Smooth muscle cell (in vitro differentiated cells): Measurements from ENCODE around the gene FCHO2. TPM values are rescaled to one million over a fixed set of nuclear protein-coding genes. Genes with fewer than 3 reads are reported as not detected.

Source experiments
- DNase-seq: peaks from one replicate; lab custom pipeline; 2025; ENCODE audit not compliant: unreplicated experiment; lab: John Stamatoyannopoulos, UW
- H2AFZ ChIP-seq: fragments of 200-600 bp; sonication (generic); 2 replicates; pipeline ENCODE4 v1.6.0; 2016; ENCODE audit warnings: antibody characterized with exemption, low read depth, mild to moderate bottlenecking
- H3F3A ChIP-seq: fragments of 200-600 bp; sonication (generic); 2 replicates; pipeline ENCODE4 v1.6.0; 2017; ENCODE audit warnings: antibody characterized with exemption, low read depth
- H3K27ac ChIP-seq: fragments of 200-600 bp; sonication (generic); 2 replicates; pipeline ENCODE4 v1.5.1; 2016; ENCODE audit warnings: low read depth, mild to moderate bottlenecking
- H3K27me3 ChIP-seq: fragments of 200-600 bp; sonication (generic); 2 replicates; pipeline ENCODE4 v1.6.1; 2016; ENCODE audit warnings: low read depth, mild to moderate bottlenecking
- H3K36me3 ChIP-seq: fragments of 200-600 bp; sonication (generic); 2 replicates; pipeline ENCODE4 v1.5.1; 2016; ENCODE audit warnings: low read depth
- H3K4me1 ChIP-seq: fragments of 200-600 bp; sonication (generic); 2 replicates; pipeline ENCODE4 v1.5.1; 2016; ENCODE audit warnings: low read depth
- H3K4me2 ChIP-seq: fragments of 200-600 bp; sonication (generic); 2 replicates; pipeline ENCODE4 v1.6.0; 2016; ENCODE audit warnings: mild to moderate bottlenecking
- H3K4me3 ChIP-seq: fragments of 200-600 bp; sonication (generic); 2 replicates; pipeline ENCODE4 v1.5.1; 2016; ENCODE audit warnings: mild to moderate bottlenecking
- H3K79me2 ChIP-seq: fragments of 200-600 bp; sonication (generic); 2 replicates; pipeline ENCODE4 v1.6.0; 2016; ENCODE audit warnings: low read depth, mild to moderate bottlenecking
- H3K9ac ChIP-seq: fragments of 200-600 bp; sonication (generic); 2 replicates; pipeline ENCODE4 v1.6.0; 2016; ENCODE audit warnings: low read depth
- H3K9me3 ChIP-seq: fragments of 200-600 bp; sonication (generic); replicated peaks from 2 replicates; pipeline ENCODE4 v1.5.1; 2016; ENCODE audit warnings: low read depth
- H4K20me1 ChIP-seq: fragments of 200-600 bp; sonication (generic); 2 replicates; pipeline ENCODE4 v1.6.0; 2016; ENCODE audit warnings: low read depth
- CTCF ChIP-seq: fragments of 200-600 bp; sonication (generic); IDR thresholded peaks from 2 replicates; pipeline ENCODE4 v1.5.1; 2017; ENCODE audit warnings: borderline replicate concordance, mild to moderate bottlenecking, antibody characterized with exemption; ENCODE audit not compliant: insufficient read depth, poor library complexity, severe bottlenecking
- WGBS: methylation state at CpG from one replicate; pipeline ENCODE4 v1.1.7; 2016; ENCODE audit warnings: low lambda C conversion rate; 5-methylcytosine and 5-hydroxymethylcytosine counted together
- polyA plus RNA-seq: library from polyadenylated mRNA; unstranded; fragments of >200 nt; fragmentation: Nextera tagmentation; extraction: Ambion mirVana; gene quantifications from 2 replicates; pipeline ENCODE4 v1.2.1, GENCODE V29; 2016
- total RNA-seq: library from RNA; depleted of rRNA; stranded (reverse); fragments of >200 nt; gene quantifications from 2 replicates; pipeline ENCODE4 v1.2.3, GENCODE V29; 2014

The FCHO2 gene
- total and polyA plus RNA-seq, 2 experiments from 2014 or later = 4.9 to 27.8 TPM

GRCh38 chr5:72937517-72938061 lies 18.3 kb upstream of the FCHO2 start:
- Histone ChIP-seq H3K27me3 (no peaks in the 10 kb centered on the region), H3K4me2 (no peak overlapping the region), H3F3A (no peaks in the 10 kb centered on the region), H3K9me3 (no peaks in the 10 kb centered on the region), H3K27ac (no peak overlapping the region), H2AFZ (no peak overlapping the region), H3K9ac (no peak overlapping the region), H3K4me3 (no peak overlapping the region), H4K20me1 (no peaks in the 10 kb centered on the region), H3K36me3 (no peaks in the 10 kb centered on the region), H3K4me1 (no peaks in the 10 kb centered on the region), H3K79me2 (no peaks in the 10 kb centered on the region)
- no peak for DNase-seq
- TF ChIP-seq CTCF = no peak
- 84% methylated on average over 3 of the region's 3 CpGs for WGBS

GRCh38 chr5:72938206-72938605 lies 17.6 kb upstream of the FCHO2 start:
- H3F3A ChIP-seq = no peaks in the 10 kb centered on the region
- H2AFZ ChIP-seq = no peak overlapping the region
- H3K4me2 ChIP-seq = no peak overlapping the region
- no peak for TF ChIP-seq CTCF
- no peak for DNase-seq
- H3K4me3 ChIP-seq = no peak overlapping the region
- no peaks in the 10 kb centered on the region for H3K79me2 ChIP-seq
- H4K20me1 ChIP-seq = no peaks in the 10 kb centered on the region
- H3K36me3 ChIP-seq = no peaks in the 10 kb centered on the region
- no peaks in the 10 kb centered on the region for H3K4me1 ChIP-seq
- H3K9ac ChIP-seq = no peak overlapping the region
- 84% methylated on average over 1 of the region's 1 CpG for WGBS
- H3K27me3 ChIP-seq = no peaks in the 10 kb centered on the region
- H3K27ac ChIP-seq = no peak overlapping the region
- no peaks in the 10 kb centered on the region for H3K9me3 ChIP-seq

GRCh38 chr5:72940082-72940481 lies 15.8 kb upstream of the FCHO2 start:
- Histone ChIP-seq H2AFZ (no peak overlapping the region), H3K4me2 (no peak overlapping the region), H3K27ac (no peak overlapping the region), H4K20me1 (no peaks in the 10 kb centered on the region), H3K4me1 (no peaks in the 10 kb centered on the region), H3K9ac (no peak overlapping the region), H3K4me3 (no peak overlapping the region), H3K36me3 (no peaks in the 10 kb centered on the region), H3K79me2 (no peaks in the 10 kb centered on the region), H3K9me3 (no peaks in the 10 kb centered on the region), H3F3A (no peaks in the 10 kb centered on the region), H3K27me3 (no peaks in the 10 kb centered on the region)
- no peak for TF ChIP-seq CTCF
- WGBS = 62% methylated on average over 4 of the region's 4 CpGs
- no peak for DNase-seq

- no peaks in the 10 kb centered on the region for H3K27me3 ChIP-seq
- H3F3A ChIP-seq = no peaks in the 10 kb centered on the region
- H3K36me3 ChIP-seq = no peaks in the 10 kb centered on the region
- no peak overlapping the region for H3K4me3 ChIP-seq
- no peaks in the 10 kb centered on the region for H4K20me1 ChIP-seq
- H3K4me1 ChIP-seq = no peaks in the 10 kb centered on the region
- no peak overlapping the region for H3K27ac ChIP-seq
- no peak for DNase-seq
- no peaks in the 10 kb centered on the region for H3K9me3 ChIP-seq
- no peak overlapping the region for H3K9ac ChIP-seq
- H3K4me2 ChIP-seq = no peak overlapping the region
- no peak overlapping the region for H2AFZ ChIP-seq
- TF ChIP-seq CTCF = no peak
- H3K79me2 ChIP-seq = no peaks in the 10 kb centered on the region
Observed at GRCh38 chr5:72943307-72943706, 12.5 kb upstream of the FCHO2 start.
